OCI-LY7 (cell line): ENCODE data around the gene PARD6A. TPM values are rescaled to one million over a fixed set of nuclear protein-coding genes. Genes with fewer than 3 reads are reported as not detected.

Experiments used
- BruUV-seq: library from RNA; stranded (reverse); fragments of 400-500 nt; replicated peaks from 2 replicates; lab custom pipeline; 2021; lab: Mats Ljungman, UMichigan
- CTCF ChIA-PET: fragments of 300-600 bp; sonication (Branson Sonifier 250); formaldehyde crosslinking; loops from one replicate; lab custom pipeline; 2022; ENCODE audit warnings: antibody characterized with exemption; ENCODE audit not compliant: unreplicated experiment; lab: Charles Lee
- POLR2A ChIA-PET: fragments of 300-600 bp; sonication (Branson Sonifier 250); formaldehyde crosslinking; loops from one replicate; lab custom pipeline; 2022; ENCODE audit warnings: antibody characterized with exemption; lab: Charles Lee
- DNase-seq: peaks from one replicate; pipeline ENCODE4 v3.0.0-alpha.2; 2015; ENCODE audit warnings: low spot score
- H2AFZ ChIP-seq: fragments of 200-600 bp; sonication (generic), shearing (Covaris generic); 2 replicates; pipeline ENCODE4 v1.6.1; 2014; ENCODE audit warnings: mild to moderate bottlenecking, antibody characterized with exemption, low read length, moderate library complexity
- H3K27ac ChIP-seq: fragments of 200-600 bp; sonication (generic); 2 replicates; pipeline ENCODE4 v1.5.1; 2014; ENCODE audit warnings: mixed run types, low read depth, mild to moderate bottlenecking, moderate library complexity, low read length, inconsistent platforms; ENCODE audit not compliant: poor library complexity, severe bottlenecking
- H3K36me3 ChIP-seq: fragments of 200-600 bp; sonication (generic); 2 replicates; pipeline ENCODE4 v1.6.1; 2014; ENCODE audit warnings: mild to moderate bottlenecking, antibody characterized with exemption, low read length, moderate library complexity, mixed read lengths; ENCODE audit not compliant: insufficient read depth
- H3K4me1 ChIP-seq: fragments of 200-600 bp; sonication (generic); 2 replicates; pipeline ENCODE4 v1.5.1; 2014; ENCODE audit warnings: mild to moderate bottlenecking, low read length; ENCODE audit not compliant: insufficient read depth, poor library complexity, severe bottlenecking
- H3K4me2 ChIP-seq: fragments of 200-600 bp; sonication (generic); 2 replicates; pipeline ENCODE4 v1.6.1; 2014; ENCODE audit warnings: mild to moderate bottlenecking, low read length
- H3K4me3 ChIP-seq: fragments of 200-600 bp; sonication (generic); 2 replicates; pipeline ENCODE4 v1.5.1; 2014; ENCODE audit warnings: mild to moderate bottlenecking, low read depth, low read length; ENCODE audit not compliant: poor library complexity, severe bottlenecking
- H3K79me2 ChIP-seq: fragments of 200-600 bp; sonication (generic); 2 replicates; pipeline ENCODE4 v1.6.1; 2016; ENCODE audit warnings: low read depth, mild to moderate bottlenecking, low read length, moderate library complexity, mixed read lengths; ENCODE audit not compliant: insufficient read depth
- H3K9me2 ChIP-seq: fragments of 200-600 bp; sonication (generic); 2 replicates; pipeline ENCODE4 v1.6.1; 2016; ENCODE audit warnings: mild to moderate bottlenecking, low read length, mixed read lengths; ENCODE audit not compliant: insufficient read depth
- H3K9me3 ChIP-seq: fragments of 200-600 bp; sonication (generic); 2 replicates; pipeline ENCODE4 v1.6.1; 2014; ENCODE audit warnings: mild to moderate bottlenecking, mixed run types, low read length, mixed read lengths
- H4K20me1 ChIP-seq: fragments of 200-600 bp; sonication (generic); 2 replicates; pipeline ENCODE4 v1.6.1; 2014; ENCODE audit warnings: mild to moderate bottlenecking, antibody characterized with exemption, low read length, moderate library complexity, mixed read lengths; ENCODE audit not compliant: insufficient read depth
- EZH2phosphoT487 ChIP-seq: fragments of 200-600 bp; sonication (generic); IDR thresholded peaks from 2 replicates; pipeline ENCODE4 v1.6.1; 2018; ENCODE audit warnings: low read depth, borderline replicate concordance, mild to moderate bottlenecking, mixed run types, antibody characterized with exemption, low read length, moderate library complexity, mixed read lengths
- intact Hi-C: fragments of 100-400 bp; cut with micrococcal nuclease; formaldehyde crosslinking; loops from one replicate; pipeline ENCODE4 v1.10.0; 2022; ENCODE audit not compliant: unreplicated experiment
- total RNA-seq, 2 experiments: library from RNA; depleted of rRNA in 1 of 2; stranded (reverse); fragments of >200 nt in 1 of 2; shearing (Covaris generic) in 1 of 2; gene quantifications; 2 replicates each; pipeline ENCODE4 v1.2.3, GENCODE V29; 2014 to 2022
- TF ChIP-seq, protein P1 (sequence below): fragments of 200-600 bp; sonication (generic); conservative IDR thresholded peaks from 2 replicates; pipeline ENCODE4 v1.5.1; 2014; ENCODE audit warnings: mild to moderate bottlenecking, antibody characterized with exemption, low read length, moderate library complexity, mixed read lengths

PARD6A gene
- total RNA-seq, 2 experiments from 2014 or later: 14.0 to 23.3 TPM

DNA sequence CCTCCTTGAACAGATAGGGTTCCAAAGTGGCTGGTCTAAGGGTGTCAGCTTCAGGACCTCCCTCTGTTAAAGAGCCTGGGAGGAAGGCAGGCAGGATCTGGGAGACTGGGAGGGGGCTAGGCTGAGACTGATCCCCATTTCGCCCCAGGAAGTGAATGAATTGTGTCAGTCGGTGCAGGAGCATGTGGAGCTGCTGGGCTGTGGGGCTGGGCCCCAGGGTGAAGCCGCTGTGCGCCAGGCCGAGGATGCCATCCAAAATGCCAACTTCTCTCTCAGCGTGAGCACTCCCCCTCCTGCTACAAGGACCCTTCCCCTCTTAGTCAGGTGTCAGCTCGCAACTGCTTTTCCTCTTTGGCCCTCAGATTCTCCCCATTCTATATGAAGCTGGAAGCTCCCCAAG is 9.7 kb upstream of the PARD6A start:
- Histone ChIP-seq H3K4me1 (peaks cover 8% of the 10 kb centered on the region), H3K9me3 (no peaks in the 10 kb centered on the region), H2AFZ (no peak overlapping the region), H3K27ac (no peak overlapping the region), H3K9me2 (no peaks in the 10 kb centered on the region), H3K4me2 (no peak overlapping the region), H3K4me3 (no peak overlapping the region), H4K20me1 (no peaks in the 10 kb centered on the region; the same call in 1 of the 2 replicates), H3K79me2 (peaks cover 5% of the 10 kb centered on the region; the same call in 1 of the 2 replicates), H3K36me3 (peaks cover 84% of the 10 kb centered on the region)
- no peak for DNase-seq
- BruUV-seq: no TSS peak
- intact Hi-C loops: no loop called here
- CTCF ChIA-PET: no interaction called here
- TF ChIP-seq EZH2phosphoT487: no peak
- TF ChIP-seq, protein P1, sequence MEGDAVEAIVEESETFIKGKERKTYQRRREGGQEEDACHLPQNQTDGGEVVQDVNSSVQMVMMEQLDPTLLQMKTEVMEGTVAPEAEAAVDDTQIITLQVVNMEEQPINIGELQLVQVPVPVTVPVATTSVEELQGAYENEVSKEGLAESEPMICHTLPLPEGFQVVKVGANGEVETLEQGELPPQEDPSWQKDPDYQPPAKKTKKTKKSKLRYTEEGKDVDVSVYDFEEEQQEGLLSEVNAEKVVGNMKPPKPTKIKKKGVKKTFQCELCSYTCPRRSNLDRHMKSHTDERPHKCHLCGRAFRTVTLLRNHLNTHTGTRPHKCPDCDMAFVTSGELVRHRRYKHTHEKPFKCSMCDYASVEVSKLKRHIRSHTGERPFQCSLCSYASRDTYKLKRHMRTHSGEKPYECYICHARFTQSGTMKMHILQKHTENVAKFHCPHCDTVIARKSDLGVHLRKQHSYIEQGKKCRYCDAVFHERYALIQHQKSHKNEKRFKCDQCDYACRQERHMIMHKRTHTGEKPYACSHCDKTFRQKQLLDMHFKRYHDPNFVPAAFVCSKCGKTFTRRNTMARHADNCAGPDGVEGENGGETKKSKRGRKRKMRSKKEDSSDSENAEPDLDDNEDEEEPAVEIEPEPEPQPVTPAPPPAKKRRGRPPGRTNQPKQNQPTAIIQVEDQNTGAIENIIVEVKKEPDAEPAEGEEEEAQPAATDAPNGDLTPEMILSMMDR: no peak
- POLR2A ChIA-PET: interaction anchor here (1.6 kb wide), 1 partner anchor 9 kb away, joined by 4 read pairs; the partner anchor contains the start of gene ACD

DNA sequence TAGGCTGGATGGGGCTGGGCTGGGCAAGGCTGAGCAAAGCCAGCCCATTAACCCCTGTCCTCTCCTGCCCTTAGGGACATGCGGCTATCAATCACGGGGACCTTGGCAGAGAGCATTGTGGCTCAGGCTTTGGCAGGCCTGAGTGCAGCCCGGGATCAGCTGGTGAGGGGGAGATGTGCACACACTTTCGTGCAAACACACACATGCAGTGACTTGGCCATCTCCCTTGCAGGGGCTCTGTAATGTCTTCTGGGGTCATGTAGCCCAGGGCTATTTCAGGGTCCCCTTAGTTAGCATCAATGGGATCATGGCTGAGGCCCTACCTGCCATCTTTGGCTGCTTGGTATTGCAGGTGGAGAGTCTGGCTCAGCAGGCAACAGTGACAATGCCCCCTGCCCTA is 8.9 kb upstream of the PARD6A start:
- TF ChIP-seq, protein P1: no peak
- no peak for TF ChIP-seq EZH2phosphoT487
- H2AFZ ChIP-seq: no peak overlapping the region
- no peak overlapping the region for H3K27ac ChIP-seq
- BruUV-seq: no TSS peak
- H3K4me3 ChIP-seq: no peak overlapping the region
- POLR2A ChIA-PET: no interaction called here
- peaks cover under 1% of the 10 kb centered on the region for H3K4me1 ChIP-seq
- H3K36me3 ChIP-seq: peaks cover 84% of the 10 kb centered on the region
- H3K4me2 ChIP-seq: no peak overlapping the region
- no peaks in the 10 kb centered on the region for H3K9me3 ChIP-seq
- CTCF ChIA-PET: no interaction called here
- H3K79me2 ChIP-seq: no peaks in the 10 kb centered on the region
- no peaks in the 10 kb centered on the region for H3K9me2 ChIP-seq
- no peak for DNase-seq
- H4K20me1 ChIP-seq: no peaks in the 10 kb centered on the region; the same call in 1 of the 2 replicates
- intact Hi-C loops: no loop called here

DNA sequence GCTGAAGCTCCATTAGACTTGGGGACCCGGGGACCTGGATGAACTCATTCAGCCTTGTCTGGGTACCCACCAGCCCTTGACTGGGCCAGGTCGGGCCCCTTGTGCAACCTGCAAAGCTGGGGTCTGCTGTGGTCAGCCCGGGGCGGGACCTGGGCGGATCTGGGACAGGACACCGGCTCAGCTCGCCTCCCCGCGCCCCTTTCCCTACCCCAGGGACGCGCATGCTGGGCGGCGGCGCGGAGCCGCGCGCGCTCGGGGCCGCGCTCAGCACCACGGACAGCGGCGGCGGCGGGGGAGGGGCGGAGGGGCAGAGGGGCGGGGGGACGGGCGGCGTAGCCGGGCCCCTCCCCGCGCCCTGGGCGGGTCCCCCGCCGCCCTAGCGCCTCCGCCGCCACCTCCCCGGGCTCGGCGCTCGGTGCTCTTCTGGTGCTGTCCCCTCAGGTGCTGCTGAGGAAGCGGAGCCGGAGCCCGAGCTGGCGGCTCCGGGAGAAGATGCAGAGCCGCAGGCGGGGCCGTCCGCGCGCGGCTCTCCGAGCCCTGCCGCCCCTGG is 8.1 kb upstream of the PARD6A start:
- no peak for TF ChIP-seq EZH2phosphoT487
- TF ChIP-seq, protein P1: no peak
- Histone ChIP-seq H2AFZ (no peak overlapping the region), H3K4me1 (no peaks in the 10 kb centered on the region), H3K9me3 (no peaks in the 10 kb centered on the region), H3K9me2 (no peaks in the 10 kb centered on the region), H3K79me2 (no peaks in the 10 kb centered on the region), H4K20me1 (no peaks in the 10 kb centered on the region; the same call in 1 of the 2 replicates), H3K36me3 (peaks cover 86% of the 10 kb centered on the region), H3K4me2 (no peak overlapping the region), H3K27ac (no peak overlapping the region), H3K4me3 (no peak overlapping the region)
- intact Hi-C loops: no loop called here
- BruUV-seq: no TSS peak
- POLR2A ChIA-PET: no interaction called here
- no peak for DNase-seq
- CTCF ChIA-PET: no interaction called here
